Ishikawa (cell line): ENCODE measurements around the gene TMEM87B.

ENCODE experiments used
- CEBPB ChIP-seq: IDR thresholded peaks from 2 replicates; pipeline ENCODE4 v1.6.1; 2012
- CREB1 ChIP-seq: IDR thresholded peaks from 2 replicates; pipeline ENCODE4 v1.6.1; 2012; ENCODE audit warnings: low read depth
- EGR1 ChIP-seq: IDR thresholded peaks from 2 replicates; pipeline ENCODE4 v1.6.1; 2012
- EP300 ChIP-seq: IDR thresholded peaks from 2 replicates; pipeline ENCODE4 v1.6.1; 2012; ENCODE audit warnings: borderline replicate concordance
- FOXM1 ChIP-seq: IDR thresholded peaks from 2 replicates; pipeline ENCODE4 v1.6.1; 2012; ENCODE audit warnings: low read depth, borderline replicate concordance
- MAX ChIP-seq: IDR thresholded peaks from 2 replicates; pipeline ENCODE4 v1.6.1; 2012
- NFIC ChIP-seq: IDR thresholded peaks from 2 replicates; pipeline ENCODE4 v1.6.1; 2012
- RAD21 ChIP-seq: IDR thresholded peaks from 2 replicates; pipeline ENCODE4 v1.6.1; 2012; ENCODE audit warnings: low read depth
- REST ChIP-seq: IDR thresholded peaks from 2 replicates; pipeline ENCODE4 v1.6.1; 2012; ENCODE audit warnings: low read depth, mild to moderate bottlenecking
- TAF1 ChIP-seq: IDR thresholded peaks from 2 replicates; pipeline ENCODE4 v1.6.1; 2012; ENCODE audit warnings: low read depth, mild to moderate bottlenecking
- TCF12 ChIP-seq: IDR thresholded peaks from 2 replicates; pipeline ENCODE4 v1.6.1; 2012; ENCODE audit warnings: low read depth
- TEAD4 ChIP-seq: IDR thresholded peaks from 2 replicates; pipeline ENCODE4 v1.6.1; 2012
- USF1 ChIP-seq: IDR thresholded peaks from 2 replicates; pipeline ENCODE4 v1.6.1; 2012
- YY1 ChIP-seq: IDR thresholded peaks from 2 replicates; pipeline ENCODE4 v1.6.1; 2012; ENCODE audit warnings: low read depth
- ZBTB7A ChIP-seq: IDR thresholded peaks from 2 replicates; pipeline ENCODE4 v1.6.1; 2012; ENCODE audit warnings: low read depth

The TMEM87B gene

GRCh38 chr2:112085916-112086669 is 31.0 kb downstream of the TMEM87B start:
- TF ChIP-seq REST (no peak), CEBPB (no peak), YY1 (no peak)

GRCh38 chr2:112087346-112088020 is 32.4 kb downstream of the TMEM87B start:
- TF ChIP-seq FOXM1, result no peak
- TF ChIP-seq REST, result no peak
- TF ChIP-seq TAF1, result no peak
- no peak for TF ChIP-seq RAD21

GRCh38 chr2:112089375-112089774 is 34.3 kb downstream of the TMEM87B start:
- TF ChIP-seq REST (no peak), RAD21 (no peak), TAF1 (no peak), EGR1 (no peak), ZBTB7A (no peak), TCF12 (no peak), TEAD4 (no peak), EP300 (no peak)

- TF ChIP-seq YY1, result no peak
- no peak for TF ChIP-seq MAX
- TF ChIP-seq NFIC, result no peak
- no peak for TF ChIP-seq ZBTB7A
- TF ChIP-seq REST, result no peak
- no peak for TF ChIP-seq CREB1
- no peak for TF ChIP-seq EGR1
- no peak for TF ChIP-seq USF1
- no peak for TF ChIP-seq EP300
- no peak for TF ChIP-seq CEBPB
- TF ChIP-seq TCF12, result no peak
- no peak for TF ChIP-seq RAD21
- TF ChIP-seq TEAD4, result no peak
- no peak for TF ChIP-seq TAF1
- TF ChIP-seq FOXM1, result no peak
Observed at GRCh38 chr2:112092286-112093041, 37.4 kb downstream of the TMEM87B start.
